Glutamatergic neuron (in vitro differentiated cells): Measurements from ENCODE around the gene LYZL2. TPM values are rescaled to one million over a fixed set of nuclear protein-coding genes. Genes with fewer than 3 reads are reported as not detected.
"Not testable (repeated sequence)": the region's sequence is repeated elsewhere in the genome, so short reads cannot be mapped to it uniquely, and the experiment has no call there.

Experiments
- DNase-seq: peaks from one replicate; pipeline ENCODE4 v3.0.0; 2022
- H3K27ac Mint-ChIP-seq: one replicate; pipeline ENCODE4 v1.8.0; 2020; ENCODE audit warnings: mild to moderate bottlenecking, mixed read lengths, inconsistent platforms; ENCODE audit not compliant: unreplicated experiment
- H3K27me3 Mint-ChIP-seq: one replicate; pipeline ENCODE4 v1.8.0; 2020; ENCODE audit warnings: mild to moderate bottlenecking, moderate library complexity, mixed read lengths, inconsistent platforms; ENCODE audit not compliant: unreplicated experiment
- H3K36me3 Mint-ChIP-seq: one replicate; pipeline ENCODE4 v1.8.0; 2020; ENCODE audit warnings: mild to moderate bottlenecking, mixed read lengths, inconsistent platforms; ENCODE audit not compliant: unreplicated experiment
- H3K4me1 Mint-ChIP-seq: one replicate; pipeline ENCODE4 v1.8.0; 2020; ENCODE audit warnings: mild to moderate bottlenecking, low read depth, mixed read lengths, inconsistent platforms; ENCODE audit not compliant: unreplicated experiment
- H3K4me3 Mint-ChIP-seq: one replicate; pipeline ENCODE4 v1.8.0; 2020; ENCODE audit warnings: mild to moderate bottlenecking, mixed read lengths, inconsistent platforms; ENCODE audit not compliant: unreplicated experiment
- H3K9me3 Mint-ChIP-seq: one replicate; pipeline ENCODE4 v1.8.0; 2020; ENCODE audit warnings: mild to moderate bottlenecking, moderate library complexity, mixed read lengths, inconsistent platforms; ENCODE audit not compliant: unreplicated experiment
- CTCF ChIP-seq: fragments of 200-600 bp; sonication (generic); IDR thresholded peaks from one replicate; pipeline ENCODE4 v1.5.0; 2021; ENCODE audit not compliant: partially characterized antibody, unreplicated experiment
- total RNA-seq: library from RNA; stranded (reverse); fragmentation: NEBNext Ultra II Directional; extraction: Animal tissue kit (Norgen Biotek cat#: 25700); gene quantifications from one replicate; pipeline ENCODE4 v1.2.1, GENCODE V29; 2021; ENCODE audit not compliant: unreplicated experiment

LYZL2 gene
- total RNA-seq, 1 donor from 2014 or later = not detected

- H3K4me1 Mint-ChIP-seq = peaks cover 10% of the 10 kb centered on the region
- TF ChIP-seq CTCF = no peak
- no peaks in the 10 kb centered on the region for H3K36me3 Mint-ChIP-seq
- no peaks in the 10 kb centered on the region for H3K9me3 Mint-ChIP-seq
- no peak for DNase-seq
- peaks cover 3% of the 10 kb centered on the region for H3K27me3 Mint-ChIP-seq
- H3K27ac Mint-ChIP-seq = no peak overlapping the region
- no peak overlapping the region for H3K4me3 Mint-ChIP-seq
These were observed 8.4 kb upstream of the LYZL2 start for GRCh38 chr10:30637881-30638467.

- no peaks in the 10 kb centered on the region for H3K36me3 Mint-ChIP-seq
- H3K27me3 Mint-ChIP-seq = peaks cover 1% of the 10 kb centered on the region
These were observed 1.6 kb upstream of the LYZL2 start for GRCh38 chr10:30631188-30631587.

GRCh38 chr10:30630571-30630970, 1.0 kb upstream of the LYZL2 start:
- H3K36me3 Mint-ChIP-seq = no peaks in the 10 kb centered on the region
- no peaks in the 10 kb centered on the region for H3K9me3 Mint-ChIP-seq
- no peak for DNase-seq
- H3K27ac Mint-ChIP-seq = no peak overlapping the region
- no peak overlapping the region for H3K4me3 Mint-ChIP-seq
- TF ChIP-seq CTCF = no peak
- H3K4me1 Mint-ChIP-seq = no peaks in the 10 kb centered on the region
- H3K27me3 Mint-ChIP-seq = peaks cover 1% of the 10 kb centered on the region

More at GRCh38 chr10:30631188-30631587, 1.6 kb upstream of the LYZL2 start:
- DNase-seq = no peak
- Mint-ChIP-seq H3K4me3 (no peak overlapping the region), H3K9me3 (no peaks in the 10 kb centered on the region), H3K4me1 (no peaks in the 10 kb centered on the region), H3K27ac (no peak overlapping the region)
- no peak for TF ChIP-seq CTCF

- H3K4me1 Mint-ChIP-seq, H3K4me3 Mint-ChIP-seq, H3K27me3 Mint-ChIP-seq, H3K27ac Mint-ChIP-seq, H3K9me3 Mint-ChIP-seq, DNase-seq, H3K36me3 Mint-ChIP-seq: not testable (repeated sequence)
These were observed 977 bp downstream of the LYZL2 start for GRCh38 chr10:30628576-30628975.

- H3K27ac Mint-ChIP-seq = not testable (repeated sequence)
These were observed 2.7 kb downstream of the LYZL2 start for GRCh38 chr10:30626837-30627236.

GRCh38 chr10:30626196-30626595, 3.4 kb downstream of the LYZL2 start:
- H3K27ac Mint-ChIP-seq, H3K4me1 Mint-ChIP-seq, DNase-seq, H3K9me3 Mint-ChIP-seq, H3K27me3 Mint-ChIP-seq, H3K4me3 Mint-ChIP-seq, H3K36me3 Mint-ChIP-seq: not testable (repeated sequence)

More at GRCh38 chr10:30626837-30627236, 2.7 kb downstream of the LYZL2 start:
- not testable (repeated sequence) for H3K36me3 Mint-ChIP-seq, H3K9me3 Mint-ChIP-seq, H3K4me1 Mint-ChIP-seq, H3K27me3 Mint-ChIP-seq, H3K4me3 Mint-ChIP-seq, DNase-seq
